HG03095 (cell line): Measurements from ENCODE around the gene VSTM2B.
"Not testable (repeated sequence)": the region's sequence is repeated elsewhere in the genome, so short reads cannot be mapped to it uniquely, and the experiment has no call there.

Experiments used
- ATAC-seq: cut with Tn5 transposase; IDR thresholded peaks from one replicate; pipeline ENCODE4 v1.9.1; 2021; ENCODE audit warnings: moderate library complexity; ENCODE audit not compliant: unreplicated experiment

VSTM2B gene

GRCh38 chr19:29544656-29545360 is 19.0 kb downstream of the VSTM2B start:
- ATAC-seq, result no peak

GRCh38 chr19:29545447-29545846 is 19.7 kb downstream of the VSTM2B start:
- ATAC-seq, result not testable (repeated sequence)

GRCh38 chr19:29545866-29546582 is 20.2 kb downstream of the VSTM2B start:
- no peak for ATAC-seq

- ATAC-seq, result no peak
Observed at GRCh38 chr19:29546583-29547190, 20.9 kb downstream of the VSTM2B start.

- no peak for ATAC-seq
Observed at GRCh38 chr19:29547361-29547960, 21.7 kb downstream of the VSTM2B start.

- ATAC-seq, result no peak
Observed at GRCh38 chr19:29547981-29548380, 22.2 kb downstream of the VSTM2B start.

GRCh38 chr19:29548483-29549085 is 22.8 kb downstream of the VSTM2B start:
- no peak for ATAC-seq

GRCh38 chr19:29549105-29550070 is 23.6 kb downstream of the VSTM2B start:
- no peak for ATAC-seq

GRCh38 chr19:29550896-29551295 is 25.1 kb downstream of the VSTM2B start:
- no peak for ATAC-seq

- no peak for ATAC-seq
Observed at GRCh38 chr19:29551774-29552173, 26.0 kb downstream of the VSTM2B start.

- no peak for ATAC-seq
Observed at GRCh38 chr19:29552454-29553280, 26.9 kb downstream of the VSTM2B start.

GRCh38 chr19:29554149-29554548 is 28.4 kb downstream of the VSTM2B start:
- no peak for ATAC-seq

GRCh38 chr19:29559110-29559509 is 33.3 kb downstream of the VSTM2B start:
- not testable (repeated sequence) for ATAC-seq

GRCh38 chr19:29559743-29560142 is 33.9 kb downstream of the VSTM2B start:
- no peak for ATAC-seq

- ATAC-seq, result no peak
Observed at GRCh38 chr19:29560313-29561075, 34.7 kb downstream of the VSTM2B start.

GRCh38 chr19:29561601-29562000 is 35.8 kb downstream of the VSTM2B start:
- ATAC-seq, result no peak

- no peak for ATAC-seq
Observed at GRCh38 chr19:29562299-29563297, 36.8 kb downstream of the VSTM2B start.
